Bronchial epithelial cell (primary cell): ENCODE data around the gene ZNF622. TPM values are rescaled to one million over a fixed set of nuclear protein-coding genes. Genes with fewer than 3 reads are reported as not detected.

Experiments
- DNase-seq: peaks from one replicate; pipeline ENCODE4 v3.0.0-alpha.2; 2010; ENCODE audit warnings: low read depth
- FAIRE-seq: peaks from 2 replicates; lab custom pipeline; 2011; peaks lifted over from hg19 to GRCh38; lab: Jason Lieb, UNC
- H3K27me3 ChIP-seq: 2 replicates; pipeline ENCODE4 v1.5.1; 2011; ENCODE audit warnings: low read length; ENCODE audit not compliant: control insufficient read depth, insufficient read depth
- H3K36me3 ChIP-seq: 2 replicates; pipeline ENCODE4 v1.5.1; 2011; ENCODE audit warnings: low read length; ENCODE audit not compliant: control insufficient read depth, insufficient read depth
- H3K4me3 ChIP-seq: 2 replicates; pipeline ENCODE4 v1.5.1; 2011; ENCODE audit warnings: mild to moderate bottlenecking, low read depth, low read length, control low read depth
- total RNA-seq: library from RNA; depleted of rRNA; stranded (reverse); fragments of >200 nt; gene quantifications from 2 replicates; pipeline ENCODE4 v1.2.1, GENCODE V29; 2014
- TF ChIP-seq, protein P1 (sequence below): IDR thresholded peaks from 2 replicates; pipeline ENCODE4 v1.5.1; 2011; ENCODE audit warnings: mild to moderate bottlenecking, moderate library complexity, low read length, control low read depth, inconsistent platforms; ENCODE audit not compliant: insufficient read depth, severe bottlenecking

Gene ZNF622
- total RNA-seq, 1 donor from 2014 or later, result 72.7 TPM

DNA sequence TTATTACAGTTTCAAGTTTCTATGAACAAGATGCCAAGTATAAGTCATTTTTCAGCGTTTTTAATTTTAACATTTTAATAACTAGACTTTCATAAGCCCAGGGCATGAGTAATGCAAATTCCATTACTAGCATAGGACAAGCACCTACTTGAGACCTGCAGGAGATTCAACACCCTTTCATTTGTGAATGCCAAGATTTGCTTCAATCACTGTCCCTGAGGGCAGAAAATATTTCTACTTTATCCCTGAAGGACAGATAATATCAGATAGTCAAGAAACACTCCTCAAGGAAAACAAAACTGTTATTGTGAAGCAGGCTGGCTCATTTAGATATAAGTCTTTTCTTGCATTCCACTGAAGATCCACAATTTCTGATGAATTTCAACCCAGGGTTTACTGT is 27.7 kb upstream of the ZNF622 start:
- FAIRE-seq, result no peak
- Histone ChIP-seq H3K4me3 (no peak overlapping the region), H3K27me3 (no peaks in the 10 kb centered on the region), H3K36me3 (no peaks in the 10 kb centered on the region)
- TF ChIP-seq, protein P1, sequence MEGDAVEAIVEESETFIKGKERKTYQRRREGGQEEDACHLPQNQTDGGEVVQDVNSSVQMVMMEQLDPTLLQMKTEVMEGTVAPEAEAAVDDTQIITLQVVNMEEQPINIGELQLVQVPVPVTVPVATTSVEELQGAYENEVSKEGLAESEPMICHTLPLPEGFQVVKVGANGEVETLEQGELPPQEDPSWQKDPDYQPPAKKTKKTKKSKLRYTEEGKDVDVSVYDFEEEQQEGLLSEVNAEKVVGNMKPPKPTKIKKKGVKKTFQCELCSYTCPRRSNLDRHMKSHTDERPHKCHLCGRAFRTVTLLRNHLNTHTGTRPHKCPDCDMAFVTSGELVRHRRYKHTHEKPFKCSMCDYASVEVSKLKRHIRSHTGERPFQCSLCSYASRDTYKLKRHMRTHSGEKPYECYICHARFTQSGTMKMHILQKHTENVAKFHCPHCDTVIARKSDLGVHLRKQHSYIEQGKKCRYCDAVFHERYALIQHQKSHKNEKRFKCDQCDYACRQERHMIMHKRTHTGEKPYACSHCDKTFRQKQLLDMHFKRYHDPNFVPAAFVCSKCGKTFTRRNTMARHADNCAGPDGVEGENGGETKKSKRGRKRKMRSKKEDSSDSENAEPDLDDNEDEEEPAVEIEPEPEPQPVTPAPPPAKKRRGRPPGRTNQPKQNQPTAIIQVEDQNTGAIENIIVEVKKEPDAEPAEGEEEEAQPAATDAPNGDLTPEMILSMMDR, result no peak
- DNase-seq, result peak; percentile 95

DNA sequence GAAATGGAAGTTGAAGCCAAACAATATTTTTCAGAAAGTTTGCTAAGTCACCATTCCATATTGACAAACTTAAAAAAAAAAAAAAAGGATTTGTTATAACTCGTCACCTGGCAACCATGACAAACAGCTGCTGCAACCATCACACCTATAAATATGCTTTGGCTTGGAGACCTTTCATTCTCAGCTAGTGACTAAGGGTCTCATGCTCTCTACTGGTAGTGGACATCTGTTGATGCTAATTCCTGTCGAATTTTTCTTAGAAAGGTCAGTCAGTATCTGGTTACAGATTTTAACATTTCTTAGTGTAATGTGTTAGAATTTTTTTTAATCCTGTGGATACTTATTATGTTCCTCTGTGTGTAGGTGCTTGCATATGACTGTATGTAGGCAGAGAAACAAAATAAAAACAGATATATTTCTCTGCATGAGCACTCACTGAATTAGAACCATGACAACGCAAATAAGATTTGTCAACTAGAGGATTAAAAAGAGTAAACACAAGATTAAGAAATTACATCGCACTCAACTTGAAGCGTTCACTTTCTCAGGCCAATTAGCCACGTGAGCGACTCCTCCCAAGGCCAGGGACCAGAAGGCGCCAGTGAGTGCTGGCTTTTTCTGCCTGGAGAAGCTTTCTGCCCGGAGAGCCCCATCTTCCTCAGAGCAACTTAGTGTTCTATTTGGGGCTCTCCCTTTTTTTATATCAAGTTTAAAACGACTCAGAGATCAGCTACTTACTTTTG is 27.0 kb upstream of the ZNF622 start:
- Histone ChIP-seq H3K36me3 (no peaks in the 10 kb centered on the region), H3K4me3 (no peak overlapping the region), H3K27me3 (no peaks in the 10 kb centered on the region)
- FAIRE-seq (no peak), DNase-seq (peak; percentile 95)
- TF ChIP-seq, protein P1, result no peak

DNA sequence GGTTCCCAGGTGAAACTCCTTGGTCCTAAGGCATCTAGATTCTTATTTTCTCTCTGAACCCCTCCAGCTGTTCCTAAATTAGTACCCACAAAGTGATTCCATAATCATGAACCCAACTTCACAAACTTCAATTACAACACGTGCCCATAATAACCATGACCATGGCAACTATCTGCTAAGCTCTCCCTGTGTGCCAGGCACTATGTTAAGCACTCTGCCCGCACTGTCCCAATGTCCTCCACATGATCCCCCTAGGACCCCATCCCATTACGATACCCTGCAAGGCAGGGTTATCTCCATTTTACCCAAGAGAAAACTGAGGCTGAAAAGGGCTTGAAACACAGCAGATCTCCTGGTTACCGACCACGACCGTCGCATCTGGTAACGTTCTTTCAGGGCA is 25.3 kb upstream of the ZNF622 start:
- Histone ChIP-seq H3K36me3 (no peaks in the 10 kb centered on the region), H3K4me3 (no peak overlapping the region), H3K27me3 (no peaks in the 10 kb centered on the region)
- FAIRE-seq, result no peak
- no peak for DNase-seq
- TF ChIP-seq, protein P1, result no peak

DNA sequence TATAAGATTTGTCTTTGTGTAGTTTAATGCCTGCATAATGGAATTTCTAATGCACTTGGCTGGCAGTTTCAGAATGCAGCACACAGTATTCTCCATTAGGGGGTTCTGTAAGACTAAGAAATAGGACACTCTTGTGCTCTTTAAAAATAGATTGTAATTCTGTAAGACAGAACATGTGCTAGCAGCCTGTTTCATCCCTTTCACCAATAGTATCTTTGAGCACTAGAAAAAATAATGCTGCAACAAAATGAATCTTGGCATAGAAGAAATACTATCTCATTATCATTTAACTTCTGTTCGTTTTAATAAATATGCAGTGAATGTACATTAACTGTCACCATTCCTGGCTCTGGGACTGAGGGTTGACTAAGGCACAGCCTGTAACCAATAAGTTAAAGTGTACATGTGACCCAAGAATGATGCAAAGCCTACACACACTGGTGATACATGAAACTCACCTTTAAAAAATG is 23.8 kb upstream of the ZNF622 start:
- TF ChIP-seq, protein P1, result peak; percentile 51
- Histone ChIP-seq H3K36me3 (no peaks in the 10 kb centered on the region), H3K4me3 (no peak overlapping the region), H3K27me3 (no peaks in the 10 kb centered on the region)
- FAIRE-seq (no peak), DNase-seq (peak; percentile 62)

DNA sequence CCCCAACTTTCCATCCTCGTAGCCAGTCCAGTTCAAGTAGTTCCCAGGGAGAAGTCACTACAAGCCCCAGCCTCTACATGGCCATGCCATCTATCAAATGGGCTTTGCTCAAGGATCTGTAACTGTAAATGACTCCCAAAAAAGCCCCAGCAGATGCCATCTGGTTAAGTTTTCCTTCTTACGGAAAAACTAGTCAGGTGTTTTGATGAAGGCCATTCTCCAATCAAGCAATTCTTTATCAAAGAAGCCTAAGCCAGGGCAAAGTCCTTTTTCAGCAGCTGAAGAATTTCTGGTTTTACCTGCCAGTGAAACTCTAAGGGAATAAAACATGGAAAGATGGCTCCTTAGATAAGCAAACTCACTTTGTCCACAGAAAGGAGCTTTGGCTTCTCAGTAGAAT is 21.9 kb upstream of the ZNF622 start:
- H3K4me3 ChIP-seq, result no peak overlapping the region
- no peak for FAIRE-seq
- TF ChIP-seq, protein P1, result no peak

More for the DNA sequence above, 21.9 kb upstream of the ZNF622 start:
- Histone ChIP-seq H3K36me3 (no peaks in the 10 kb centered on the region), H3K27me3 (no peaks in the 10 kb centered on the region)
- DNase-seq, result no peak
